Thyroid gland (tissue), 4 donors: ENCODE data around the gene LBX1. TPM values are rescaled to one million over a fixed set of nuclear protein-coding genes. Genes with fewer than 3 reads are reported as not detected.

Source experiments
- DNase-seq, 2 donors: peaks; one replicate each; pipeline ENCODE4 v3.0.0-alpha.2; 2019
- H3K27ac ChIP-seq, 3 donors: fragments of 200-600 bp; sonication (generic); 1 replicate in 2 of 3; 2 replicates in 1 of 3; pipeline ENCODE4 v1.5.1; 2016 to 2019; ENCODE audit warnings: mild to moderate bottlenecking in 1 of 3, moderate library complexity in 1 of 3
- H3K27me3 ChIP-seq: fragments of 200-600 bp; sonication (generic); one replicate; pipeline ENCODE4 v1.5.1; 2019
- H3K36me3 ChIP-seq, 2 donors: fragments of 200-600 bp; sonication (generic); one replicate each; pipeline ENCODE4 v1.5.1; 2016 to 2019
- H3K4me1 ChIP-seq, 2 donors: fragments of 200-600 bp; sonication (generic); one replicate each; pipeline ENCODE4 v1.5.1; 2017 to 2019
- H3K4me3 ChIP-seq, 3 donors: fragments of 200-600 bp; sonication (generic); replicated peaks in 1 of 3; 1 replicate in 2 of 3; 2 replicates in 1 of 3; pipeline ENCODE4 v1.5.1; 2016; ENCODE audit warnings: mild to moderate bottlenecking in 1 of 3
- H3K9me3 ChIP-seq: fragments of 200-600 bp; sonication (generic); one replicate; pipeline ENCODE4 v1.5.1; 2017
- CTCF ChIP-seq, 6 experiments: fragments of 200-600 bp in 3 of 6; fragments of 450-650 bp in 3 of 6; sonication (generic) in 3 of 6; IDR thresholded peaks; one replicate each; pipeline ENCODE4 v1.5.1; 2016 to 2019; ENCODE audit warnings: antibody characterized with exemption in 6 of 6, mild to moderate bottlenecking in 2 of 6, inconsistent platforms in 1 of 6, moderate library complexity in 1 of 6
- POLR2A ChIP-seq, 2 donors: fragments of 450-650 bp; IDR thresholded peaks; one replicate each; pipeline ENCODE4 v1.6.1; 2017; ENCODE audit warnings: antibody characterized with exemption in 2 of 2, mild to moderate bottlenecking in 2 of 2, moderate library complexity in 1 of 2
- WGBS, 2 donors: methylation state at CpG; one replicate each; pipeline ENCODE4 v1.1.5; 2017; 5-methylcytosine and 5-hydroxymethylcytosine counted together
- intact Hi-C: fragments of 100-400 bp; cut with DNase I; formaldehyde crosslinking; loops from one replicate; pipeline ENCODE4 v1.15.1; 2023
- total RNA-seq, 4 donors: library from RNA; depleted of rRNA; stranded (reverse); fragments of >200 nt; gene quantifications; one replicate each; pipeline ENCODE4 v1.2.3, GENCODE V29; 2016

LBX1 gene
- total RNA-seq, 4 donors from 2014 or later, result not detected

- no peaks in the 10 kb centered on the region for H3K4me1 ChIP-seq
- DNase-seq, result no peak
- no peaks in the 10 kb centered on the region for H3K9me3 ChIP-seq
- intact Hi-C loops, result no loop called here
- no peaks in the 10 kb centered on the region for H3K27me3 ChIP-seq
- no peak overlapping the region for H3K27ac ChIP-seq
- TF ChIP-seq POLR2A (IDR thresholded peaks at IDR 0.05) (no peak), CTCF (IDR thresholded peaks at IDR 0.05) (no peak)
- no peaks in the 10 kb centered on the region for H3K36me3 ChIP-seq
- WGBS, 2 donors, result 90 to 100% methylated on average over 1 to 5 of the region's 5 CpGs
- H3K4me3 ChIP-seq, result no peak overlapping the region
These were observed 33.3 kb downstream of the LBX1 start for GRCh38 chr10:101195921-101196320.

- Histone ChIP-seq H3K27me3 (no peaks in the 10 kb centered on the region), H3K4me1 (no peaks in the 10 kb centered on the region), H3K9me3 (no peaks in the 10 kb centered on the region), H3K4me3 (no peak overlapping the region), H3K27ac (no peak overlapping the region), H3K36me3 (no peaks in the 10 kb centered on the region)
- intact Hi-C loops, result no loop called here
- no peak for TF ChIP-seq CTCF (IDR thresholded peaks at IDR 0.05)
- TF ChIP-seq POLR2A (IDR thresholded peaks at IDR 0.05), result no peak
- DNase-seq, result no peak
- 44 to 48% methylated on average over 12 of the region's 12 CpGs for WGBS, 2 donors
These were observed 39.5 kb downstream of the LBX1 start for GRCh38 chr10:101189461-101190401.

- Histone ChIP-seq H3K9me3 (no peaks in the 10 kb centered on the region), H3K4me3 (no peak overlapping the region), H3K27ac (no peak overlapping the region), H3K4me1 (no peaks in the 10 kb centered on the region), H3K36me3 (no peaks in the 10 kb centered on the region), H3K27me3 (no peaks in the 10 kb centered on the region)
- TF ChIP-seq POLR2A (IDR thresholded peaks at IDR 0.05) (no peak), CTCF (IDR thresholded peaks at IDR 0.05) (no peak)
- no peak for DNase-seq
- intact Hi-C loops, result no loop called here
- WGBS, 2 donors, result 85 to 88% methylated on average over 4 of the region's 4 CpGs
These were observed 40.3 kb downstream of the LBX1 start for GRCh38 chr10:101188942-101189341.

GRCh38 chr10:101183458-101184183, 45.6 kb downstream of the LBX1 start:
- H3K27ac ChIP-seq, result no peak overlapping the region
- no peak for TF ChIP-seq CTCF (IDR thresholded peaks at IDR 0.05)
- no peak for TF ChIP-seq POLR2A (IDR thresholded peaks at IDR 0.05)
- H3K4me3 ChIP-seq, result no peak overlapping the region
- no peaks in the 10 kb centered on the region for H3K27me3 ChIP-seq
- 80 to 82% methylated on average over 6 of the region's 6 CpGs for WGBS, 2 donors
- no peak for DNase-seq
- no peaks in the 10 kb centered on the region for H3K36me3 ChIP-seq
- intact Hi-C loops, result no loop called here
- no peaks in the 10 kb centered on the region for H3K9me3 ChIP-seq
- no peaks in the 10 kb centered on the region for H3K4me1 ChIP-seq

- Histone ChIP-seq H3K9me3 (no peaks in the 10 kb centered on the region), H3K4me1 (no peaks in the 10 kb centered on the region), H3K36me3 (no peaks in the 10 kb centered on the region), H3K27ac (no peak overlapping the region), H3K4me3 (no peak overlapping the region), H3K27me3 (no peaks in the 10 kb centered on the region)
- TF ChIP-seq CTCF (IDR thresholded peaks at IDR 0.05) (no peak), POLR2A (IDR thresholded peaks at IDR 0.05) (no peak)
- DNase-seq, result no peak
- intact Hi-C loops, result no loop called here
- 70 to 74% methylated on average over 2 of the region's 2 CpGs for WGBS, 2 donors
These were observed 46.3 kb downstream of the LBX1 start for GRCh38 chr10:101182936-101183335.
